Smooth muscle cell (in vitro differentiated cells): Measurements from ENCODE around the gene TNFRSF18. TPM values are rescaled to one million over a fixed set of nuclear protein-coding genes. Genes with fewer than 3 reads are reported as not detected.
"Not testable (repeated sequence)": the region's sequence is repeated elsewhere in the genome, so short reads cannot be mapped to it uniquely, and the experiment has no call there.

Experiments used
- DNase-seq: peaks from one replicate; lab custom pipeline; 2025; ENCODE audit not compliant: unreplicated experiment; lab: John Stamatoyannopoulos, UW
- H2AFZ ChIP-seq: fragments of 200-600 bp; sonication (generic); 2 replicates; pipeline ENCODE4 v1.6.0; 2016; ENCODE audit warnings: antibody characterized with exemption, low read depth, mild to moderate bottlenecking
- H3F3A ChIP-seq: fragments of 200-600 bp; sonication (generic); 2 replicates; pipeline ENCODE4 v1.6.0; 2017; ENCODE audit warnings: antibody characterized with exemption, low read depth
- H3K27ac ChIP-seq: fragments of 200-600 bp; sonication (generic); 2 replicates; pipeline ENCODE4 v1.5.1; 2016; ENCODE audit warnings: low read depth, mild to moderate bottlenecking
- H3K27me3 ChIP-seq: fragments of 200-600 bp; sonication (generic); 2 replicates; pipeline ENCODE4 v1.6.1; 2016; ENCODE audit warnings: low read depth, mild to moderate bottlenecking
- H3K36me3 ChIP-seq: fragments of 200-600 bp; sonication (generic); 2 replicates; pipeline ENCODE4 v1.5.1; 2016; ENCODE audit warnings: low read depth
- H3K4me1 ChIP-seq: fragments of 200-600 bp; sonication (generic); 2 replicates; pipeline ENCODE4 v1.5.1; 2016; ENCODE audit warnings: low read depth
- H3K4me2 ChIP-seq: fragments of 200-600 bp; sonication (generic); 2 replicates; pipeline ENCODE4 v1.6.0; 2016; ENCODE audit warnings: mild to moderate bottlenecking
- H3K4me3 ChIP-seq: fragments of 200-600 bp; sonication (generic); 2 replicates; pipeline ENCODE4 v1.5.1; 2016; ENCODE audit warnings: mild to moderate bottlenecking
- H3K79me2 ChIP-seq: fragments of 200-600 bp; sonication (generic); 2 replicates; pipeline ENCODE4 v1.6.0; 2016; ENCODE audit warnings: low read depth, mild to moderate bottlenecking
- H3K9ac ChIP-seq: fragments of 200-600 bp; sonication (generic); 2 replicates; pipeline ENCODE4 v1.6.0; 2016; ENCODE audit warnings: low read depth
- H3K9me3 ChIP-seq: fragments of 200-600 bp; sonication (generic); replicated peaks from 2 replicates; pipeline ENCODE4 v1.5.1; 2016; ENCODE audit warnings: low read depth
- H4K20me1 ChIP-seq: fragments of 200-600 bp; sonication (generic); 2 replicates; pipeline ENCODE4 v1.6.0; 2016; ENCODE audit warnings: low read depth
- CTCF ChIP-seq: fragments of 200-600 bp; sonication (generic); IDR thresholded peaks from 2 replicates; pipeline ENCODE4 v1.5.1; 2017; ENCODE audit warnings: borderline replicate concordance, mild to moderate bottlenecking, antibody characterized with exemption; ENCODE audit not compliant: insufficient read depth, poor library complexity, severe bottlenecking
- WGBS: methylation state at CpG from one replicate; pipeline ENCODE4 v1.1.7; 2016; ENCODE audit warnings: low lambda C conversion rate; 5-methylcytosine and 5-hydroxymethylcytosine counted together
- polyA plus RNA-seq: library from polyadenylated mRNA; unstranded; fragments of >200 nt; fragmentation: Nextera tagmentation; extraction: Ambion mirVana; gene quantifications from 2 replicates; pipeline ENCODE4 v1.2.1, GENCODE V29; 2016
- total RNA-seq: library from RNA; depleted of rRNA; stranded (reverse); fragments of >200 nt; gene quantifications from 2 replicates; pipeline ENCODE4 v1.2.3, GENCODE V29; 2014

Gene TNFRSF18
- total and polyA plus RNA-seq, 2 experiments from 2014 or later, result 4.8 to 12.2 TPM

- Histone ChIP-seq H4K20me1 (no peaks in the 10 kb centered on the region), H2AFZ (no peak overlapping the region), H3K27me3 (no peaks in the 10 kb centered on the region), H3K79me2 (no peaks in the 10 kb centered on the region), H3K4me3 (no peak overlapping the region), H3K4me1 (peaks cover 3% of the 10 kb centered on the region), H3K36me3 (no peaks in the 10 kb centered on the region), H3K9me3 (no peaks in the 10 kb centered on the region), H3K27ac (no peak overlapping the region), H3K4me2 (no peak overlapping the region), H3F3A (no peaks in the 10 kb centered on the region), H3K9ac (no peak overlapping the region)
- WGBS, result 89% methylated on average over 7 of the region's 7 CpGs
- DNase-seq, result no peak
- no peak for TF ChIP-seq CTCF
Observed at GRCh38 chr1:1176931-1177330, 29.5 kb downstream of the TNFRSF18 start.

- DNase-seq, H3K4me1 ChIP-seq, H3F3A ChIP-seq, H2AFZ ChIP-seq, H3K79me2 ChIP-seq, H4K20me1 ChIP-seq, H3K27ac ChIP-seq, H3K4me2 ChIP-seq, H3K36me3 ChIP-seq, H3K4me3 ChIP-seq, H3K9me3 ChIP-seq, H3K9ac ChIP-seq, H3K27me3 ChIP-seq: not testable (repeated sequence)
- 55% methylated on average over 21 of the region's 22 CpGs for WGBS
Observed at GRCh38 chr1:1176063-1176761, 30.2 kb downstream of the TNFRSF18 start.

DNA sequence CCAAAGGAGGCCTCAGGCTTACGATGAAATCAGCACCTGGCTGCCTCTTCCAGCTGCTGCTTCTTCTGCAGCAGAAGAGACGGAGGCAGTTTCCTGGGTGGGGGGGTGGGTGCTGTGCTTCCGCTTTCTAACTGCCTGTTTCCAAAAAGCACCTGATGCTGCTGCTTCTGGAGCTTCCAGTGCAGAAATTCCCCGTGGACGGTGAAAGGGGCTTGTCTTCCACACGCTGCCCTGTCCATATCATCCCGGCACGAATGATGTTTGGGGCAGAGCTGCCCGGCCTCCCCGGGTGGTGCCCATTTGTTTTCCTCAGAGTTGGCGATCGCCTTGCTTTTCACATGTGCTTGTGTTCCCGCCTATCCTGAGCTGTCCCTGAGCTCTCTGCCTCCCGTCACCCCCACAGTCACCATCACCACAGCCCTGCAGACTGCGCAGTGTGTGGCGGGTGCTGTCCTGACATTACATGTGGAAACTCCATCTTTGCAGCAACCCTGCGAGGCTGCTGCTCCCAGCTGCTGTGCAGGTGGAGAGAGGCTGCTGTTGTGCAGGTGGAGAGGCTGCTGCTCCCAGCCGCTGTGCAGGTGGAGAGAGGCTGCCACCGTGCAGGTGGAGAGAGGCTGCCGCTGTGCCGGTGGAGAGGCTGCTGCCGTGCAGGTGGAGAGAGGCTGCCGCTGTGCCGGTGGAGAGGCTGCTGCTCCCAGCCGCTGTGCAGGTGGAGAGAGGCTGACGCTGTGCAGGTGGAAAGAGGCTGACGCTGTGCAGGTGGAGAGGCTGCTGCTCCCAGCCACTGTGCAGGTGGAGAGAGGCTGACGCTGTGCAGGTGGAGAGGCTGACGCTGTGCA lies 30.9 kb downstream of the TNFRSF18 start:
- Histone ChIP-seq H3K4me3 (no peak overlapping the region), H3K79me2 (no peaks in the 10 kb centered on the region), H3K9ac (no peak overlapping the region), H3K4me1 (peaks cover 3% of the 10 kb centered on the region), H3K9me3 (no peaks in the 10 kb centered on the region), H3K27me3 (no peaks in the 10 kb centered on the region), H2AFZ (no peak overlapping the region), H3K36me3 (no peaks in the 10 kb centered on the region), H3F3A (no peaks in the 10 kb centered on the region), H4K20me1 (no peaks in the 10 kb centered on the region), H3K4me2 (no peak overlapping the region), H3K27ac (no peak overlapping the region)
- 87% methylated on average over 27 of the region's 29 CpGs for WGBS
- no peak for DNase-seq
- no peak for TF ChIP-seq CTCF

DNA sequence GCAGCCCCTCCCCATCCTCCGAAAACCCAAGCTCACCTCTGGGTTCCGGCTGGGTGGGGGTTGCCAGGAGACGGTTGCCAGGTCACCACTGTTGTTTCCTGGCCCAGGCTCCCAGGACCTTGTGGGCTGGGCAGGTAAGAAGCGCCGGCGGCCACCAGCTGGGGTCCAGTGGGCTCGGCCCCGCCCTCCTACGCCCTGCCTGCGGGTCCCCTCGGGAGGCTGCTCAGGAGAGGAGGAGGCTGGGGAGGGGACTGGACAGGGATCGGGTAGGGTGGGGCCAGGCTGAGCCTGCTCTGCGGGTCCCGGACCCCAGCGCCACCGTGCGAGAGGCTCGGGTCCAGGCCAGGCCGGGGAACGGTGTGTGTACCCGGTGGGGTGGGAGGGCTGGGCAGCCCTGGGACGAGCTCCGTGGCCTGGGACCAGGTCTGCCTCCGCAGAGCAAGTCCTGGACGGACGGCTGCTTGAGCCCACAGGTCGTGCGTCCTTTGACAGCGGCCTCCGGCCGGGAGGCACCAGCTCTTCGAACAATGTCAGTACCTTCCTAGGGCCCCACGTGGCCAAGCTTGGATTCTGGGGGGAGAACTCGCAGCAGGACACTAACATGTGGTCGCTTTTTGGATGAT lies 32.5 kb downstream of the TNFRSF18 start, which contains the start of gene TTLL10:
TTLL10 (plus strand) TSS at position 88 of the 623 bp plus-strand sequence. CDS start 5,336 bp downstream, outside the sequence.
- WGBS, result 77% methylated on average over 33 of the region's 35 CpGs
- H3K79me2 ChIP-seq, result no peaks in the 10 kb centered on the region
- TF ChIP-seq CTCF, result no peak
- no peak within 1 kb of the TSS for H2AFZ ChIP-seq
- H3K36me3 ChIP-seq, result no peaks in the 10 kb centered on the region
- H3K27me3 ChIP-seq, result no peaks in the 10 kb centered on the region
- no peak within 1 kb of the TSS for H3K4me2 ChIP-seq
- no peak within 1 kb of the TSS for H3K4me3 ChIP-seq
- no peaks in the 10 kb centered on the region for H3K9me3 ChIP-seq
- no peak for DNase-seq
- H3K9ac ChIP-seq, result no peak within 1 kb of the TSS
- H3K4me1 ChIP-seq, result peaks cover 3% of the 10 kb centered on the region
- no peak within 1 kb of the TSS for H3K27ac ChIP-seq
- H4K20me1 ChIP-seq, result no peaks in the 10 kb centered on the region
- no peaks in the 10 kb centered on the region for H3F3A ChIP-seq
